Neural progenitor cell (in vitro differentiated cells): ENCODE measurements around the gene NOS1AP. TPM values are rescaled to one million over a fixed set of nuclear protein-coding genes. Genes with fewer than 3 reads are reported as not detected.
A peak's percentile ranks its signal among the peaks of the same experiment; 100 is the strongest.

Source experiments
- DNase-seq: peaks from one replicate; pipeline ENCODE4 v3.0.0-alpha.2; 2016; ENCODE audit warnings: low spot score
- H2AFZ ChIP-seq: fragments of 200-600 bp; sonication (generic); replicated peaks from 2 replicates; pipeline ENCODE4 v1.6.1; 2016; ENCODE audit warnings: antibody characterized with exemption
- H3F3A ChIP-seq: fragments of 200-600 bp; sonication (generic); 2 replicates; pipeline ENCODE4 v1.6.1; 2016; ENCODE audit warnings: antibody characterized with exemption, low read depth
- H3K27ac ChIP-seq: fragments of 200-600 bp; sonication (generic); 2 replicates; pipeline ENCODE4 v1.5.1; 2016; ENCODE audit warnings: mild to moderate bottlenecking
- H3K27me3 ChIP-seq: fragments of 200-600 bp; sonication (generic); 2 replicates; pipeline ENCODE4 v1.6.1; 2016; ENCODE audit warnings: mild to moderate bottlenecking, moderate library complexity
- H3K36me3 ChIP-seq: fragments of 200-600 bp; sonication (generic); 2 replicates; pipeline ENCODE4 v1.5.1; 2016
- H3K4me1 ChIP-seq: fragments of 200-600 bp; sonication (generic); 2 replicates; pipeline ENCODE4 v1.6.1; 2016; ENCODE audit warnings: mixed run types
- H3K4me2 ChIP-seq: fragments of 200-600 bp; sonication (generic); 2 replicates; pipeline ENCODE4 v1.6.1; 2016
- H3K4me3 ChIP-seq: fragments of 200-600 bp; sonication (generic); 2 replicates; pipeline ENCODE4 v1.5.1; 2016
- H3K79me2 ChIP-seq: fragments of 200-600 bp; sonication (generic); 2 replicates; pipeline ENCODE4 v1.6.1; 2016; ENCODE audit warnings: low read depth
- H3K9ac ChIP-seq: fragments of 200-600 bp; sonication (generic); 2 replicates; pipeline ENCODE4 v1.6.1; 2016
- H3K9me3 ChIP-seq: fragments of 200-600 bp; sonication (generic); 2 replicates; pipeline ENCODE4 v1.5.1; 2016; ENCODE audit warnings: low read depth
- H4K20me1 ChIP-seq: fragments of 200-600 bp; sonication (generic); 2 replicates; pipeline ENCODE4 v1.6.1; 2016; ENCODE audit warnings: low read depth
- H3K27ac Mint-ChIP-seq: 3 replicates; pipeline ENCODE4 v1.8.0; 2021; ENCODE audit warnings: mixed read lengths
- H3K27me3 Mint-ChIP-seq: 2 replicates; pipeline ENCODE4 v1.8.0; 2022; ENCODE audit warnings: low read depth, mild to moderate bottlenecking, inconsistent platforms, moderate library complexity, mixed read lengths; ENCODE audit not compliant: insufficient read depth
- H3K36me3 Mint-ChIP-seq: 3 replicates; pipeline ENCODE4 v1.8.0; 2021; ENCODE audit warnings: mixed read lengths
- H3K4me1 Mint-ChIP-seq: 3 replicates; pipeline ENCODE4 v1.8.0; 2021; ENCODE audit warnings: mixed read lengths
- H3K4me3 Mint-ChIP-seq: 3 replicates; pipeline ENCODE4 v1.8.0; 2021; ENCODE audit warnings: mild to moderate bottlenecking, moderate library complexity, mixed read lengths
- H3K9me3 Mint-ChIP-seq: 3 replicates; pipeline ENCODE4 v1.8.0; 2020; ENCODE audit warnings: mixed read lengths
- EZH2 ChIP-seq: fragments of 200-600 bp; sonication (generic); IDR thresholded peaks from 2 replicates; pipeline ENCODE4 v1.6.1; 2017; ENCODE audit warnings: antibody characterized with exemption, mild to moderate bottlenecking, moderate library complexity
- EZH2phosphoT487 ChIP-seq: fragments of 200-600 bp; sonication (generic); IDR thresholded peaks from 2 replicates; pipeline ENCODE4 v1.6.1; 2017; ENCODE audit warnings: antibody characterized with exemption
- total RNA-seq: library from RNA; depleted of rRNA; stranded (reverse); fragments of >200 nt; gene quantifications from 2 replicates; pipeline ENCODE4 v1.2.3, GENCODE V29; 2015; ENCODE audit warnings: low replicate concordance
- TF ChIP-seq, protein P1 (sequence below): fragments of 200-600 bp; sonication (generic); IDR thresholded peaks from 2 replicates; pipeline ENCODE4 v1.5.1; 2017; ENCODE audit warnings: antibody characterized with exemption, mild to moderate bottlenecking

NOS1AP gene
- total RNA-seq, 1 donor from 2014 or later: 2.4 TPM

GRCh38 chr1:162118063-162118462 lies 48.6 kb downstream of the NOS1AP start:
- peaks cover 6% of the 10 kb centered on the region for H4K20me1 ChIP-seq
- no peak overlapping the region for H2AFZ ChIP-seq
- H3K9me3 ChIP-seq: no peaks in the 10 kb centered on the region
- peaks cover 5% of the 10 kb centered on the region for H3F3A ChIP-seq
- peaks cover 34% of the 10 kb centered on the region for H3K4me1 ChIP-seq
- DNase-seq: no peak
- H3K9ac ChIP-seq: no peak overlapping the region
- H3K4me1 Mint-ChIP-seq: peaks cover 28% of the 10 kb centered on the region
- no peaks in the 10 kb centered on the region for H3K36me3 ChIP-seq
- H3K36me3 Mint-ChIP-seq: peaks cover 18% of the 10 kb centered on the region
- H3K27ac Mint-ChIP-seq: no peak overlapping the region
- TF ChIP-seq EZH2phosphoT487 (no peak), EZH2 (no peak)
- TF ChIP-seq, protein P1, sequence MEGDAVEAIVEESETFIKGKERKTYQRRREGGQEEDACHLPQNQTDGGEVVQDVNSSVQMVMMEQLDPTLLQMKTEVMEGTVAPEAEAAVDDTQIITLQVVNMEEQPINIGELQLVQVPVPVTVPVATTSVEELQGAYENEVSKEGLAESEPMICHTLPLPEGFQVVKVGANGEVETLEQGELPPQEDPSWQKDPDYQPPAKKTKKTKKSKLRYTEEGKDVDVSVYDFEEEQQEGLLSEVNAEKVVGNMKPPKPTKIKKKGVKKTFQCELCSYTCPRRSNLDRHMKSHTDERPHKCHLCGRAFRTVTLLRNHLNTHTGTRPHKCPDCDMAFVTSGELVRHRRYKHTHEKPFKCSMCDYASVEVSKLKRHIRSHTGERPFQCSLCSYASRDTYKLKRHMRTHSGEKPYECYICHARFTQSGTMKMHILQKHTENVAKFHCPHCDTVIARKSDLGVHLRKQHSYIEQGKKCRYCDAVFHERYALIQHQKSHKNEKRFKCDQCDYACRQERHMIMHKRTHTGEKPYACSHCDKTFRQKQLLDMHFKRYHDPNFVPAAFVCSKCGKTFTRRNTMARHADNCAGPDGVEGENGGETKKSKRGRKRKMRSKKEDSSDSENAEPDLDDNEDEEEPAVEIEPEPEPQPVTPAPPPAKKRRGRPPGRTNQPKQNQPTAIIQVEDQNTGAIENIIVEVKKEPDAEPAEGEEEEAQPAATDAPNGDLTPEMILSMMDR: no peak
- H3K9me3 Mint-ChIP-seq: peaks cover 2% of the 10 kb centered on the region
- H3K4me3 Mint-ChIP-seq: no peak overlapping the region
- peaks cover 33% of the 10 kb centered on the region for H3K79me2 ChIP-seq
- no peak overlapping the region for H3K4me2 ChIP-seq
- no peaks in the 10 kb centered on the region for H3K27me3 ChIP-seq
- H3K27ac ChIP-seq: no peak overlapping the region
- H3K4me3 ChIP-seq: no peak overlapping the region
- no peaks in the 10 kb centered on the region for H3K27me3 Mint-ChIP-seq

- Mint-ChIP-seq H3K27ac (no peak overlapping the region), H3K4me3 (no peak overlapping the region), H3K9me3 (peaks cover 20% of the 10 kb centered on the region), H3K36me3 (peaks cover 12% of the 10 kb centered on the region), H3K4me1 (peaks cover 16% of the 10 kb centered on the region), H3K27me3 (peaks cover 3% of the 10 kb centered on the region)
- TF ChIP-seq EZH2 (no peak), EZH2phosphoT487 (no peak)
- TF ChIP-seq, protein P1: no peak
- H3K27me3 ChIP-seq: no peaks in the 10 kb centered on the region
- H3K9ac ChIP-seq: no peak overlapping the region
- peaks cover 24% of the 10 kb centered on the region for H3K79me2 ChIP-seq
- peaks cover 5% of the 10 kb centered on the region for H3F3A ChIP-seq
- no peaks in the 10 kb centered on the region for H3K36me3 ChIP-seq
- no peaks in the 10 kb centered on the region for H3K9me3 ChIP-seq
- peak overlapping the region; percentile 6 for H3K4me2 ChIP-seq
- H4K20me1 ChIP-seq: peaks cover 13% of the 10 kb centered on the region
- peak; percentile 19 for DNase-seq
- peaks cover 20% of the 10 kb centered on the region for H3K4me1 ChIP-seq
- peak overlapping the region; percentile 31 for H3K27ac ChIP-seq
- H3K4me3 ChIP-seq: no peak overlapping the region
- H2AFZ ChIP-seq: no peak overlapping the region
Observed at GRCh38 chr1:162128693-162129356, 59.3 kb downstream of the NOS1AP start.

- TF ChIP-seq EZH2phosphoT487 (no peak), EZH2 (no peak)
- TF ChIP-seq, protein P1: no peak
- Histone ChIP-seq H3K27ac (no peak overlapping the region), H4K20me1 (peaks cover 23% of the 10 kb centered on the region), H3K79me2 (peaks cover 27% of the 10 kb centered on the region), H3K4me1 (peaks cover 20% of the 10 kb centered on the region), H3K4me2 (no peak overlapping the region), H3K27me3 (no peaks in the 10 kb centered on the region), H3K4me3 (no peak overlapping the region), H3K9me3 (no peaks in the 10 kb centered on the region), H2AFZ (no peak overlapping the region), H3K36me3 (no peaks in the 10 kb centered on the region), H3F3A (peaks cover 5% of the 10 kb centered on the region), H3K9ac (no peak overlapping the region)
- Mint-ChIP-seq H3K4me1 (peaks cover 20% of the 10 kb centered on the region), H3K36me3 (peaks cover 5% of the 10 kb centered on the region), H3K9me3 (peaks cover 10% of the 10 kb centered on the region), H3K27ac (no peak overlapping the region), H3K27me3 (no peaks in the 10 kb centered on the region), H3K4me3 (no peak overlapping the region)
- no peak for DNase-seq
Observed at GRCh38 chr1:162130308-162130707, 60.8 kb downstream of the NOS1AP start.
